Stomach (tissue), 9 donors: ENCODE data around the gene SLC7A10. TPM values are rescaled to one million over a fixed set of nuclear protein-coding genes. Genes with fewer than 3 reads are reported as not detected.
A peak's percentile ranks its signal among the peaks of the same experiment; 100 is the strongest.

Source experiments
- DNase-seq, 2 donors: peaks; one replicate each; pipeline versions ENCODE4 v3.0.0 to v3.0.0-alpha.2; 2013 to 2019
- H3K27ac ChIP-seq, 5 donors: fragments of 200-600 bp in 4 of 5; sonication (generic) in 4 of 5; one replicate each; pipeline ENCODE4 v1.5.1; 2013 to 2019; ENCODE audit warnings: mild to moderate bottlenecking in 1 of 5, moderate library complexity in 1 of 5
- H3K27me3 ChIP-seq, 3 donors: fragments of 200-600 bp; sonication (generic); one replicate each; pipeline ENCODE4 v1.5.1; 2017 to 2019; ENCODE audit warnings: mixed run types in 1 of 3
- H3K36me3 ChIP-seq, 4 donors: fragments of 200-600 bp; sonication (generic); 1 replicate in 3 of 4; 2 replicates in 1 of 4; pipeline ENCODE4 v1.5.1; 2016 to 2019
- H3K4me1 ChIP-seq, 4 donors: fragments of 200-600 bp; sonication (generic); one replicate each; pipeline ENCODE4 v1.5.1; 2016 to 2019
- H3K4me3 ChIP-seq, 4 donors: fragments of 200-600 bp; sonication (generic) in 3 of 4; one replicate each; pipeline ENCODE4 v1.5.1; 2016 to 2019; ENCODE audit warnings: mild to moderate bottlenecking in 1 of 4
- H3K9me3 ChIP-seq, 4 donors: fragments of 200-600 bp; sonication (generic); one replicate each; pipeline ENCODE4 v1.5.1; 2016 to 2019
- CTCF ChIP-seq, 7 experiments: fragments of 450-650 bp in 4 of 7; fragments of 200-600 bp in 3 of 7; sonication (generic) in 3 of 7; IDR thresholded peaks; one replicate each; pipeline ENCODE4 v1.5.1; 2016 to 2019; ENCODE audit warnings: antibody characterized with exemption in 7 of 7, control low read depth in 2 of 7, mild to moderate bottlenecking in 1 of 7
- EP300 ChIP-seq: sonication (generic); formaldehyde crosslinking; IDR thresholded peaks from one replicate; pipeline ENCODE4 v1.6.1; 2017; ENCODE audit warnings: antibody characterized with exemption
- POLR2A ChIP-seq, 4 donors: fragments of 450-650 bp; IDR thresholded peaks; one replicate each; pipeline ENCODE4 v1.6.1; 2016; ENCODE audit warnings: antibody characterized with exemption in 4 of 4, control low read depth in 2 of 4, mild to moderate bottlenecking in 1 of 4, moderate library complexity in 1 of 4
- POLR2AphosphoS5 ChIP-seq, 3 donors: sonication (generic); formaldehyde crosslinking; IDR thresholded peaks; one replicate each; pipeline ENCODE4 v1.6.1; 2016; ENCODE audit warnings: antibody characterized with exemption in 3 of 3
- WGBS, 5 donors: extraction: QIAGEN DNeasy Blood & Tissue Kit in 3 of 5; methylation state at CpG; one replicate each; pipeline versions ENCODE4 v1.1.5 to v1.1.7; 2013 to 2018; 5-methylcytosine and 5-hydroxymethylcytosine counted together
- intact Hi-C: fragments of 100-400 bp; cut with DNase I; formaldehyde crosslinking; loops from one replicate; pipeline ENCODE4 v1.15.1; 2023; ENCODE audit warnings: low total_unique reads
- polyA plus RNA-seq, 3 donors: library from polyadenylated mRNA; stranded (reverse); fragments of 200-250 nt; gene quantifications; one replicate each; pipeline ENCODE4 v1.2.3, GENCODE V29; 2013
- total RNA-seq, 5 donors: library from RNA; depleted of rRNA; stranded (reverse); fragments of >200 nt; gene quantifications; one replicate each; pipeline versions ENCODE4 v1.1.0 to v1.2.3, GENCODE V29; 2014 to 2016
- donor health status: healthy with polysubstance abuse.
- donor health status: Bipolar disorder and iron deficiency.
- donor health status: healthy.

Gene SLC7A10
- total and polyA plus RNA-seq, 8 donors: 0.73 TPM; not detected in 7

- no peak for DNase-seq
Observed at GRCh38 chr19:33195645-33196347, 29.9 kb downstream of the SLC7A10 start.

GRCh38 chr19:33194886-33195644, 30.6 kb downstream of the SLC7A10 start:
- H3K9me3 ChIP-seq: no peaks in the 10 kb centered on the region
- DNase-seq: peak; percentile 34 to 65
- peaks cover 0 to 25% (median 13%) of the 10 kb centered on the region in 4 donors for H3K36me3 ChIP-seq
- TF ChIP-seq POLR2AphosphoS5 (IDR thresholded peaks at IDR 0.05) (no peak), CTCF (IDR thresholded peaks at IDR 0.05) (no peak), POLR2A (IDR thresholded peaks at IDR 0.05) (no peak), EP300 (no peak)
- peaks cover 0 to 24% (median 18%) of the 10 kb centered on the region in 4 donors for H3K4me1 ChIP-seq
- H3K27ac ChIP-seq: peak overlapping the region; percentile 40 to 74 (median 60)
- intact Hi-C loops: no loop called here
- 3 to 8% (median 4%) methylated on average over 18 to 49 of the region's 49 CpGs for WGBS, 5 donors
- H3K4me3 ChIP-seq: peak overlapping the region; percentile 70 to 93 (median 80)
- peaks cover 0 to 7% (median 0%) of the 10 kb centered on the region in 3 donors for H3K27me3 ChIP-seq

More at GRCh38 chr19:33195645-33196347, 29.9 kb downstream of the SLC7A10 start:
- peaks cover 0 to 7% (median 0%) of the 10 kb centered on the region in 3 donors for H3K27me3 ChIP-seq
- H3K4me3 ChIP-seq: peak overlapping the region; percentile 70 to 93 (median 80)
- TF ChIP-seq CTCF (IDR thresholded peaks at IDR 0.05): no peak
- TF ChIP-seq POLR2A (IDR thresholded peaks at IDR 0.05): no peak
- TF ChIP-seq EP300: no peak
- no peak for TF ChIP-seq POLR2AphosphoS5 (IDR thresholded peaks at IDR 0.05)
- intact Hi-C loops: no loop called here
- H3K36me3 ChIP-seq: peaks cover 0 to 28% (median 13%) of the 10 kb centered on the region in 4 donors
- peak overlapping the region in 3 of 5 donors; percentile 40 to 74 (median 73) for H3K27ac ChIP-seq
- 64 to 78% (median 77%) methylated on average over 8 to 17 of the region's 17 CpGs for WGBS, 5 donors
- H3K4me1 ChIP-seq: peaks cover 0 to 24% (median 18%) of the 10 kb centered on the region in 4 donors
- no peaks in the 10 kb centered on the region for H3K9me3 ChIP-seq

GRCh38 chr19:33194532-33194885, 31.1 kb downstream of the SLC7A10 start:
- WGBS, 5 donors: 0 to 1% (median 1%) methylated on average over 22 to 56 of the region's 57 CpGs; no CpG with 5 or more reads in 1 of the 5 donors
- H3K36me3 ChIP-seq: peaks cover 0 to 25% (median 13%) of the 10 kb centered on the region in 4 donors
- H3K4me3 ChIP-seq: peak overlapping the region; percentile 70 to 93 (median 80)
- peaks cover 0 to 24% (median 18%) of the 10 kb centered on the region in 4 donors for H3K4me1 ChIP-seq
- no peaks in the 10 kb centered on the region for H3K9me3 ChIP-seq
- peaks cover 0 to 7% (median 0%) of the 10 kb centered on the region in 3 donors for H3K27me3 ChIP-seq
- peak overlapping the region in 3 of 5 donors; percentile 44 to 74 (median 73) for H3K27ac ChIP-seq
- peak in 1 of 2 donors; percentile 47 for DNase-seq
- TF ChIP-seq POLR2AphosphoS5 (IDR thresholded peaks at IDR 0.05) (no peak), POLR2A (IDR thresholded peaks at IDR 0.05) (no peak), EP300 (no peak), CTCF (IDR thresholded peaks at IDR 0.05) (no peak)
- intact Hi-C loops: no loop called here

- H3K27ac ChIP-seq: peak within 1 kb of the TSS; percentile 40 to 74 (median 60)
- peak; percentile 52 to 86 for DNase-seq
- whole genome bisulfite sequencing, 5 donors: 4 to 50% (median 9%) methylated on average over 3 to 50 of the region's 50 CpGs
Observed at GRCh38 chr19:33193865-33194362, 31.7 kb downstream of the SLC7A10 start, which contains the start of gene LRP3. Gene LRP3, plus strand, starts transcription at chr19:33194330. Its CDS starts 456 bp downstream, at chr19:33194786.

More at GRCh38 chr19:33193865-33194362, 31.7 kb downstream of the SLC7A10 start, which contains the start of gene LRP3:
- Histone ChIP-seq H3K4me1 (peaks cover 0 to 24% (median 18%) of the 10 kb centered on the region in 4 donors), H3K27me3 (peaks cover 0 to 7% (median 0%) of the 10 kb centered on the region in 3 donors), H3K9me3 (no peaks in the 10 kb centered on the region), H3K4me3 (peak within 1 kb of the TSS; percentile 70 to 93 (median 80)), H3K36me3 (peaks cover 0 to 22% (median 12%) of the 10 kb centered on the region in 4 donors)
- intact Hi-C loops: no loop called here
- TF ChIP-seq EP300: no peak
- no peak for TF ChIP-seq CTCF (IDR thresholded peaks at IDR 0.05)
- TF ChIP-seq POLR2AphosphoS5 (IDR thresholded peaks at IDR 0.05): no peak
- TF ChIP-seq POLR2A (IDR thresholded peaks at IDR 0.05): no peak
